Mesenchymal stem cell (in vitro differentiated cells and primary cell): Measurements from ENCODE around the gene IFT57.

Experiments
- DNase-seq: peaks from one replicate; pipeline ENCODE4 v3.0.0-alpha.2; 2013
- H2AFZ ChIP-seq: one replicate; pipeline ENCODE4 v1.6.1; 2013; ENCODE audit warnings: low read depth, mild to moderate bottlenecking, control low read depth, inconsistent platforms, low read length, moderate library complexity
- H2AK5ac ChIP-seq: 2 replicates; pipeline ENCODE4 v1.6.1; 2013; ENCODE audit warnings: low read length, moderate library complexity, mild to moderate bottlenecking, inconsistent platforms; ENCODE audit not compliant: severe bottlenecking
- H2BK120ac ChIP-seq: one replicate; pipeline ENCODE4 v1.6.1; 2013; ENCODE audit warnings: low read depth, mild to moderate bottlenecking, inconsistent platforms, low read length, moderate library complexity
- H2BK12ac ChIP-seq, 2 experiments: one replicate each; pipeline ENCODE4 v1.6.1; 2013; ENCODE audit warnings: inconsistent platforms in 2 of 2, low read length in 2 of 2, mild to moderate bottlenecking in 2 of 2, moderate library complexity in 2 of 2, control low read depth in 1 of 2
- H2BK15ac ChIP-seq: one replicate; pipeline ENCODE4 v1.6.1; 2013; ENCODE audit warnings: mild to moderate bottlenecking, low read depth, inconsistent platforms; ENCODE audit not compliant: poor library complexity, severe bottlenecking
- H2BK5ac ChIP-seq: 2 replicates; pipeline ENCODE4 v1.6.1; 2013; ENCODE audit warnings: low read depth, mild to moderate bottlenecking, low read length, control low read depth, inconsistent platforms; ENCODE audit not compliant: poor library complexity, severe bottlenecking
- H3K14ac ChIP-seq, 2 experiments: one replicate each; pipeline ENCODE4 v1.6.1; 2013; ENCODE audit warnings: inconsistent platforms in 2 of 2, low read length in 2 of 2, control low read depth in 1 of 2, mild to moderate bottlenecking in 1 of 2, moderate library complexity in 1 of 2
- H3K18ac ChIP-seq, 2 experiments: one replicate each; pipeline ENCODE4 v1.6.1; 2013; ENCODE audit warnings: inconsistent platforms in 2 of 2, low read length in 2 of 2, control low read depth in 1 of 2, low read depth in 1 of 2, mild to moderate bottlenecking in 1 of 2
- H3K23ac ChIP-seq, 2 experiments: one replicate each; pipeline ENCODE4 v1.6.1; 2013; ENCODE audit warnings: inconsistent platforms in 2 of 2, low read length in 2 of 2, mild to moderate bottlenecking in 2 of 2, moderate library complexity in 2 of 2, control low read depth in 1 of 2
- H3K27ac ChIP-seq: 2 replicates; pipeline ENCODE4 v1.5.1; 2013; ENCODE audit warnings: mild to moderate bottlenecking, moderate library complexity, low read length, control low read depth, inconsistent platforms; ENCODE audit not compliant: poor library complexity, severe bottlenecking
- H3K27me3 ChIP-seq, 2 experiments: 2 replicates each; pipeline versions ENCODE4 v1.6.1 to v1.7.0; 2013; ENCODE audit warnings: low read length in 2 of 2, mild to moderate bottlenecking in 2 of 2, moderate library complexity in 2 of 2, control low read depth in 1 of 2, inconsistent platforms in 1 of 2; ENCODE audit not compliant: control insufficient read depth in 1 of 2, insufficient read depth in 1 of 2
- H3K36me3 ChIP-seq, 2 experiments: 2 replicates each; pipeline versions ENCODE4 v1.6.1 to v1.7.0; 2013; ENCODE audit warnings: low read length in 2 of 2, control low read depth in 1 of 2, inconsistent platforms in 1 of 2, low read depth in 1 of 2, mild to moderate bottlenecking in 1 of 2; ENCODE audit not compliant: insufficient read depth in 2 of 2, control insufficient read depth in 1 of 2
- H3K4ac ChIP-seq, 2 experiments: one replicate each; pipeline ENCODE4 v1.6.1; 2013; ENCODE audit warnings: inconsistent platforms in 2 of 2, low read length in 2 of 2, mild to moderate bottlenecking in 2 of 2, moderate library complexity in 2 of 2, control low read depth in 1 of 2, low read depth in 1 of 2
- H3K4me1 ChIP-seq: 2 replicates; pipeline ENCODE4 v1.6.1; 2013; ENCODE audit warnings: low read depth, low read length, control low read depth; ENCODE audit not compliant: control insufficient read depth, insufficient read depth
- H3K4me2 ChIP-seq: 2 replicates; pipeline ENCODE4 v1.6.1; 2013; ENCODE audit warnings: low read length, mild to moderate bottlenecking, inconsistent platforms; ENCODE audit not compliant: poor library complexity, severe bottlenecking
- H3K4me3 ChIP-seq, 2 experiments: 2 replicates each; pipeline versions ENCODE4 v1.5.1 to v1.7.0; 2013; ENCODE audit warnings: low read length in 2 of 2, mild to moderate bottlenecking in 2 of 2, control low read depth in 1 of 2, low read depth in 1 of 2; ENCODE audit not compliant: insufficient read depth in 1 of 2
- H3K79me1 ChIP-seq: replicated peaks from 2 replicates; pipeline ENCODE4 v1.6.1; 2013; ENCODE audit warnings: mild to moderate bottlenecking, control low read depth, low read length, inconsistent platforms; ENCODE audit not compliant: poor library complexity, severe bottlenecking
- H3K9ac ChIP-seq: 2 replicates; pipeline ENCODE4 v1.7.0; 2013; ENCODE audit warnings: mild to moderate bottlenecking, low read length, moderate library complexity
- H3K9me3 ChIP-seq: 2 replicates; pipeline ENCODE4 v1.7.0; 2013; ENCODE audit warnings: mild to moderate bottlenecking, low read length; ENCODE audit not compliant: control insufficient read depth
- H4K8ac ChIP-seq: one replicate; pipeline ENCODE4 v1.6.1; 2013; ENCODE audit warnings: inconsistent platforms, mild to moderate bottlenecking, low read length, moderate library complexity
- H4K91ac ChIP-seq: one replicate; pipeline ENCODE4 v1.6.1; 2013; ENCODE audit warnings: mild to moderate bottlenecking, low read length, inconsistent platforms
- WGBS: methylation state at CpG from one replicate; pipeline ENCODE4 v1.1.7; 2013; ENCODE audit warnings: mixed read lengths; 5-methylcytosine and 5-hydroxymethylcytosine counted together

IFT57 gene

DNA sequence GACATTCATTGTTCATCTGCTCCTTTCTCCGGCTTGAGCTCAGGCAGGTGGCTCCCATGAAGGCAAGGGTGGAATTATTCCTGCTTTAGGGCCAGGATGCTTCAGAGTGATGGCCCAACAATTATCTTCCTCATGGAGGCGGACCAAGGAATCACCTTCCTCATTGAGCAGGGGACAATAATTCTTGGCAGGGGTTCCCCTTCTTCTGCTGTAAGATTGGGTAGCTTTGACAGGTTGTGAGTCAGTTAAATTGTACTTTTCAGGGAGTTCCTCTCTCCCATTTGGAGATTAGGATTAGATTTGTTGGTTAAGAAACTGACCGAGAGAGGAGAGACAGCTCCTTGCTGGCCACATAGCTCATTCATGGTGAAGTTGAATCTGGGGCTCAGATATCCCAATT is 99.9 kb downstream of the IFT57 start:
- no peak overlapping the region for H3K23ac ChIP-seq
- H2AK5ac ChIP-seq = no peak overlapping the region
- no peak overlapping the region for H3K4me2 ChIP-seq
- H3K9ac ChIP-seq = no peak overlapping the region
- H3K79me1 ChIP-seq = no peaks in the 10 kb centered on the region
- no peak overlapping the region for H4K8ac ChIP-seq
- H2BK120ac ChIP-seq = no peak overlapping the region
- no peak overlapping the region for H2BK15ac ChIP-seq
- H3K27ac ChIP-seq = no peak overlapping the region
- H3K36me3 ChIP-seq = no peaks in the 10 kb centered on the region
- no peak overlapping the region for H4K91ac ChIP-seq
- DNase-seq = no peak
- H3K14ac ChIP-seq = no peak overlapping the region
- whole genome bisulfite sequencing = 90% methylated on average over 3 of the region's 3 CpGs
- H2AFZ ChIP-seq = no peak overlapping the region
- H3K4ac ChIP-seq = no peak overlapping the region
- H3K27me3 ChIP-seq = no peaks in the 10 kb centered on the region
- H2BK5ac ChIP-seq = no peak overlapping the region
- no peak overlapping the region for H2BK12ac ChIP-seq
- H3K4me1 ChIP-seq = no peaks in the 10 kb centered on the region
- no peak overlapping the region for H3K18ac ChIP-seq
- no peaks in the 10 kb centered on the region for H3K9me3 ChIP-seq
- H3K4me3 ChIP-seq = no peak overlapping the region

- H2AFZ ChIP-seq = no peak overlapping the region
- peaks cover 0 to 2% of the 10 kb centered on the region in 2 experiments for H3K27me3 ChIP-seq
- no peak overlapping the region for H3K4ac ChIP-seq
- H2BK120ac ChIP-seq = no peak overlapping the region
- no peak overlapping the region for H3K27ac ChIP-seq
- H3K4me3 ChIP-seq = no peak overlapping the region
- H3K9ac ChIP-seq = no peak overlapping the region
- no peak overlapping the region for H4K91ac ChIP-seq
- no peak overlapping the region for H3K4me2 ChIP-seq
- H3K79me1 ChIP-seq = no peaks in the 10 kb centered on the region
- no peaks in the 10 kb centered on the region for H3K36me3 ChIP-seq
- no peak overlapping the region for H3K23ac ChIP-seq
- no peak for DNase-seq
- no peak overlapping the region for H4K8ac ChIP-seq
- H3K14ac ChIP-seq = no peak overlapping the region
- H2BK12ac ChIP-seq = no peak overlapping the region
- no peak overlapping the region for H3K18ac ChIP-seq
- H2BK15ac ChIP-seq = no peak overlapping the region
- no peaks in the 10 kb centered on the region for H3K9me3 ChIP-seq
- no peaks in the 10 kb centered on the region for H3K4me1 ChIP-seq
- 99% methylated on average over 3 of the region's 3 CpGs for WGBS
- H2AK5ac ChIP-seq = no peak overlapping the region
- H2BK5ac ChIP-seq = no peak overlapping the region
Measured at GRCh38 chr3:108119398-108120104, 102.7 kb downstream of the IFT57 start.

DNA sequence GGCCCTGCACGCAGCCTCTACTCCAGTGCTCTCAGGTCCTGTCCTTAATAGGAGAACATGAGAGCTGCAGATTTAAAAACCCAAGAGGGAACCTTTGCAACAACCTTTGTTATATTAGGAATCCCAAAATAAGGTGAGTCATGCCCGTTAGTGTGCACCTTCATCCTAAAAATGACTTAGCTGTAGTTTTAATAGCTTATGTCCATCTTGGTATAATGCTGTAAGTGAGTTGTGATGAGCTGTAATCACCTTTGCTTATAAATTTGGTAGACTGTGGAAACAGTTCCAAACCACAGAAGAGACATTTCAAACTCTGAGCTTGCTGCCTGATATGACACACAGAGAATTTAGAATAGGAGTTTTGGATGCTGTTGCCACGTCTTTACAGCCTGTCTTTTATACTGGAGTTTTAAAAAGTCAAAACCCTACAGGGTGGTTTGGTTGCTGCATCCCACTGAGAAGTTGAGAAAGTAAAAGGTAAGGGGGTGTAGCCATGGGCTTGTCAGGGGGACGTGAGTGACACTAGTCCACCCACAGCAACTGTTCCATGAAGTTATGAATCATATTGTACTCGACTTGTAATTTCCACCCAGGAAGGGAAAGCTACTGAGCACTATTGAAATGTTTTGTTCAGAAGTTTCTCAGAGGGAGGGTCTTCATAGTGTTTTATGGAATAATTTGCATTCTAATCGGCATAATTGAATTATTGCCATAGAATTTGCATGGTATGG is 104.0 kb downstream of the IFT57 start:
- Histone ChIP-seq H3K18ac (no peak overlapping the region), H2BK5ac (no peak overlapping the region), H2BK120ac (no peak overlapping the region), H4K91ac (no peak overlapping the region), H3K4ac (no peak overlapping the region), H3K36me3 (no peaks in the 10 kb centered on the region), H3K4me1 (no peaks in the 10 kb centered on the region), H3K9ac (no peak overlapping the region), H3K23ac (no peak overlapping the region), H2AK5ac (no peak overlapping the region), H3K79me1 (no peaks in the 10 kb centered on the region), H2BK15ac (no peak overlapping the region), H3K4me2 (no peak overlapping the region), H2BK12ac (no peak overlapping the region), H3K14ac (no peak overlapping the region), H2AFZ (no peak overlapping the region), H4K8ac (no peak overlapping the region), H3K27me3 (peaks cover 0 to 4% of the 10 kb centered on the region in 2 experiments), H3K27ac (no peak overlapping the region), H3K9me3 (no peaks in the 10 kb centered on the region), H3K4me3 (no peak overlapping the region)
- WGBS = 94% methylated on average over 4 of the region's 6 CpGs
- DNase-seq = no peak

- Histone ChIP-seq H3K23ac (no peak overlapping the region), H3K9ac (no peak overlapping the region), H3K4me1 (no peaks in the 10 kb centered on the region), H3K27ac (no peak overlapping the region), H2BK12ac (no peak overlapping the region), H3K4ac (no peak overlapping the region), H3K79me1 (no peaks in the 10 kb centered on the region), H4K8ac (no peak overlapping the region), H3K36me3 (no peaks in the 10 kb centered on the region), H3K4me3 (no peak overlapping the region), H3K27me3 (peaks cover 0 to 4% of the 10 kb centered on the region in 2 experiments), H2AFZ (no peak overlapping the region), H3K9me3 (no peaks in the 10 kb centered on the region), H2AK5ac (no peak overlapping the region), H2BK5ac (no peak overlapping the region), H4K91ac (no peak overlapping the region), H2BK15ac (no peak overlapping the region), H2BK120ac (no peak overlapping the region), H3K18ac (no peak overlapping the region), H3K4me2 (no peak overlapping the region), H3K14ac (no peak overlapping the region)
- peak; percentile 53 for DNase-seq
- WGBS = 46% methylated on average over 4 of the region's 6 CpGs
Measured at GRCh38 chr3:108117241-108117775, 104.9 kb downstream of the IFT57 start.
